SK-N-SH (cell line): Measurements from ENCODE around the gene CNGA2. TPM values are rescaled to one million over a fixed set of nuclear protein-coding genes. Genes with fewer than 3 reads are reported as not detected.

Experiments
- CTCF ChIA-PET: fragments of 300-600, 350-600 bp; formaldehyde crosslinking; extraction: SDS; loops from one replicate; lab custom pipeline; 2021; lab: Yijun Ruan, JAX
- POLR2A ChIA-PET: fragments of 350-600 bp; sonication (Branson Sonifier 250); formaldehyde crosslinking; extraction: SDS; loops from one replicate; lab custom pipeline; 2020; ENCODE audit warnings: antibody characterized with exemption, inconsistent platforms; lab: Yijun Ruan, JAX
- DNase-seq: peaks from one replicate; pipeline ENCODE4 v3.0.0; 2012
- H2AFZ ChIP-seq: fragments of 200-600 bp; sonication (generic); 2 replicates; pipeline ENCODE4 v1.8.1; 2016; ENCODE audit warnings: antibody characterized with exemption, mild to moderate bottlenecking, low read depth
- H3F3A ChIP-seq: fragments of 200-600 bp; sonication (generic); replicated peaks from 2 replicates; pipeline ENCODE3; 2016; ENCODE audit warnings: antibody characterized with exemption, mild to moderate bottlenecking; ENCODE audit not compliant: insufficient read depth
- H3K27ac ChIP-seq, 2 experiments: fragments of 200-500 bp in 1 of 2; fragments of 200-600 bp in 1 of 2; sonication (Bioruptor generic) in 1 of 2; sonication (generic), shearing (Covaris generic) in 1 of 2; 2 replicates each; pipeline versions ENCODE4 v1.5.1 to v1.6.1; 2014 to 2016; ENCODE audit warnings: low read depth in 2 of 2, inconsistent platforms in 1 of 2, low read length in 1 of 2, mild to moderate bottlenecking in 1 of 2, mixed read lengths in 1 of 2
- H3K27me3 ChIP-seq: fragments of 200-600 bp; sonication (generic), shearing (Covaris generic); 2 replicates; pipeline ENCODE4 v1.6.1; 2016; ENCODE audit warnings: mixed run types; ENCODE audit not compliant: insufficient read depth
- H3K36me3 ChIP-seq, 2 experiments: fragments of 200-500 bp in 1 of 2; fragments of 200-600 bp in 1 of 2; sonication (Bioruptor generic) in 1 of 2; sonication (generic) in 1 of 2; replicated peaks in 1 of 2; 2 replicates each; pipeline versions ENCODE3 to v1.5.1; 2014 to 2016; ENCODE audit warnings: low read length in 1 of 2, mild to moderate bottlenecking in 1 of 2; ENCODE audit not compliant: insufficient read depth in 2 of 2, control insufficient read depth in 1 of 2
- H3K4me1 ChIP-seq, 2 experiments: fragments of 200-500 bp in 1 of 2; fragments of 200-600 bp in 1 of 2; sonication (Bioruptor generic) in 1 of 2; sonication (generic), shearing (Covaris generic) in 1 of 2; 2 replicates each; pipeline versions ENCODE4 v1.5.1 to v1.6.1; 2014 to 2016; ENCODE audit warnings: low read depth in 1 of 2, low read length in 1 of 2, mixed run types in 1 of 2; ENCODE audit not compliant: insufficient read depth in 2 of 2, control insufficient read depth in 1 of 2
- H3K4me2 ChIP-seq: fragments of 200-600 bp; sonication (generic), shearing (Covaris generic); 2 replicates; pipeline ENCODE4 v1.6.1; 2017; ENCODE audit warnings: mixed run types
- H3K4me3 ChIP-seq, 2 experiments: fragments of 200-500 bp in 1 of 2; fragments of 200-600 bp in 1 of 2; sonication (Bioruptor generic) in 1 of 2; sonication (generic), shearing (Covaris generic) in 1 of 2; 2 replicates each; pipeline versions ENCODE4 v1.5.1 to v1.8.1; 2014 to 2016; ENCODE audit warnings: low read depth in 2 of 2, inconsistent platforms in 1 of 2, low read length in 1 of 2, mild to moderate bottlenecking in 1 of 2, mixed read lengths in 1 of 2, moderate library complexity in 1 of 2
- H3K79me2 ChIP-seq: fragments of 200-600 bp; sonication (generic); 2 replicates; pipeline ENCODE4 v1.8.1; 2017; ENCODE audit warnings: mild to moderate bottlenecking; ENCODE audit not compliant: insufficient read depth
- H3K9ac ChIP-seq: fragments of 200-600 bp; sonication (generic); 2 replicates; pipeline ENCODE4 v1.6.1; 2017; ENCODE audit warnings: mixed run types
- H3K9me2 ChIP-seq: fragments of 200-600 bp; sonication (generic); 2 replicates; pipeline ENCODE4 v1.6.1; 2017; ENCODE audit warnings: mixed run types
- H3K9me3 ChIP-seq: fragments of 200-600 bp; sonication (generic); 2 replicates; pipeline ENCODE4 v1.6.1; 2017; ENCODE audit warnings: mixed run types, mild to moderate bottlenecking, moderate library complexity
- H4K20me1 ChIP-seq: fragments of 200-600 bp; sonication (generic); 2 replicates; pipeline ENCODE4 v1.6.1; 2017; ENCODE audit warnings: mild to moderate bottlenecking, mixed run types; ENCODE audit not compliant: insufficient read depth
- CHD2 ChIP-seq: fragments of 150-350 bp; IDR thresholded peaks from 2 replicates; pipeline ENCODE4 v1.6.1; 2018; ENCODE audit warnings: low read length; ENCODE audit not compliant: partially characterized antibody
- ELF1 ChIP-seq: IDR thresholded peaks from 2 replicates; pipeline ENCODE4 v1.4.0; 2012
- EP300 ChIP-seq, 2 experiments: IDR thresholded peaks; 2 replicates each; pipeline versions ENCODE4 v1.4.0 to v1.6.1; 2012; ENCODE audit warnings: borderline replicate concordance in 1 of 2, low read depth in 1 of 2, low read length in 1 of 2
- FOSL2 ChIP-seq: IDR thresholded peaks from 2 replicates; pipeline ENCODE4 v1.4.0; 2012; ENCODE audit warnings: low read depth, mild to moderate bottlenecking, moderate library complexity, borderline replicate concordance
- FOXJ3 ChIP-seq: sonication (generic); formaldehyde crosslinking; IDR thresholded peaks from 2 replicates; pipeline ENCODE4 v1.5.1; 2020; ENCODE audit warnings: mild to moderate bottlenecking, missing genetic modification reagents
- FOXM1 ChIP-seq: IDR thresholded peaks from 2 replicates; pipeline ENCODE4 v1.4.0; 2012; ENCODE audit warnings: low read depth, mild to moderate bottlenecking
- GABPA ChIP-seq: IDR thresholded peaks from 2 replicates; pipeline ENCODE4 v1.4.0; 2012; ENCODE audit warnings: low read depth, mild to moderate bottlenecking
- GATA2 ChIP-seq: sonication (generic); formaldehyde crosslinking; IDR thresholded peaks from 2 replicates; pipeline ENCODE4 v1.5.0; 2020; ENCODE audit warnings: mild to moderate bottlenecking, missing genetic modification reagents
- JUND ChIP-seq: IDR thresholded peaks from 2 replicates; pipeline ENCODE4 v1.4.0; 2012
- MXI1 ChIP-seq: IDR thresholded peaks from 2 replicates; pipeline ENCODE4 v1.6.1; 2012; ENCODE audit warnings: mild to moderate bottlenecking, low read depth, low read length, improper control_type of control experiment
- NRF1 ChIP-seq: IDR thresholded peaks from 2 replicates; pipeline ENCODE4 v1.6.1; 2012; ENCODE audit warnings: low read depth, mild to moderate bottlenecking, low read length
- POLR2AphosphoS5 ChIP-seq: IDR thresholded peaks from 2 replicates; pipeline ENCODE4 v1.6.1; 2012; ENCODE audit warnings: low read depth, low read length
- REST ChIP-seq: IDR thresholded peaks from 2 replicates; pipeline ENCODE4 v1.6.1; 2012; ENCODE audit warnings: mild to moderate bottlenecking, low read depth, low read length, moderate library complexity
- RXRA ChIP-seq: IDR thresholded peaks from 2 replicates; pipeline ENCODE4 v1.4.0; 2012; ENCODE audit warnings: low read depth, mild to moderate bottlenecking, borderline replicate concordance
- SIN3A ChIP-seq: IDR thresholded peaks from 2 replicates; pipeline ENCODE4 v1.6.1; 2012; ENCODE audit warnings: low read depth, mild to moderate bottlenecking, low read length, moderate library complexity, borderline replicate concordance
- TEAD4 ChIP-seq: IDR thresholded peaks from 2 replicates; pipeline ENCODE4 v1.4.0; 2012; ENCODE audit warnings: mild to moderate bottlenecking, borderline replicate concordance; ENCODE audit not compliant: insufficient read depth
- USF1 ChIP-seq: IDR thresholded peaks from 2 replicates; pipeline ENCODE4 v1.4.0; 2012; ENCODE audit warnings: low read depth, borderline replicate concordance
- USF2 ChIP-seq: fragments of 150-350 bp; IDR thresholded peaks from 2 replicates; pipeline ENCODE4 v1.6.1; 2017; ENCODE audit warnings: antibody characterized with exemption, low read length, low read depth, borderline replicate concordance
- YY1 ChIP-seq: IDR thresholded peaks from 2 replicates; pipeline ENCODE4 v1.4.0; 2012; ENCODE audit warnings: low read depth, mild to moderate bottlenecking
- ZBTB33 ChIP-seq: IDR thresholded peaks from 2 replicates; pipeline ENCODE4 v1.4.0; 2012; ENCODE audit warnings: low read depth, borderline replicate concordance
- WGBS: methylation state at CpG from one replicate; pipeline ENCODE4 v1.1.6; 2017; ENCODE audit warnings: low lambda C conversion rate; 5-methylcytosine and 5-hydroxymethylcytosine counted together
- polyA plus RNA-seq, 3 experiments: library from polyadenylated mRNA; depleted of rRNA; stranded (reverse); fragments of >200 nt; gene quantifications; 2 replicates each; pipeline ENCODE4 v1.2.3, GENCODE V29; 2012

The CNGA2 gene
- polyA plus RNA-seq, 1 of the 3 experiments (the other 2 are of a cell fraction), result not detected

GRCh38 chrX:151725338-151725614, 9.3 kb upstream of the CNGA2 start:
- TF ChIP-seq MXI1 (no peak), NRF1 (no peak), GATA2 (CRISPR knock-in tag) (no peak), REST (no peak), ELF1 (no peak), TEAD4 (no peak), USF2 (no peak), FOXM1 (no peak), SIN3A (no peak), USF1 (no peak)
- H3K9me3 ChIP-seq, result no peaks in the 10 kb centered on the region
- no peaks in the 10 kb centered on the region for H3K9me2 ChIP-seq
- no peaks in the 10 kb centered on the region for H3K79me2 ChIP-seq
- no peak overlapping the region for H2AFZ ChIP-seq
- no peak overlapping the region for H3K4me3 ChIP-seq
- H3K9ac ChIP-seq, result no peak overlapping the region
- no peaks in the 10 kb centered on the region for H3F3A ChIP-seq
- H3K4me1 ChIP-seq, result no peaks in the 10 kb centered on the region
- ChIA-PET CTCF (interaction anchor here (1.2 to 1.8 kb wide), 2 partner anchors 24 to 28 kb away, joined by 3 to 4 read pairs; no protein-coding TSS in a partner anchor), POLR2A (no interaction called here)
- H3K27me3 ChIP-seq, result peaks cover 29% of the 10 kb centered on the region
- H3K27ac ChIP-seq, result no peak overlapping the region
- H3K4me2 ChIP-seq, result no peak overlapping the region
- WGBS, result no CpG with 5 or more reads among the region's 1 CpG
- DNase-seq, result no peak
- no peaks in the 10 kb centered on the region for H4K20me1 ChIP-seq
- no peaks in the 10 kb centered on the region for H3K36me3 ChIP-seq

GRCh38 chrX:151726751-151727150, 7.8 kb upstream of the CNGA2 start:
- Histone ChIP-seq H3K79me2 (no peaks in the 10 kb centered on the region), H2AFZ (no peak overlapping the region), H3K9me2 (no peaks in the 10 kb centered on the region), H3K4me2 (no peak overlapping the region)
- no CpG with 5 or more reads among the region's 5 CpGs for WGBS
- TF ChIP-seq SIN3A (no peak), POLR2AphosphoS5 (no peak), ELF1 (no peak), ZBTB33 (no peak), CHD2 (no peak), GABPA (no peak), RXRA (no peak), EP300 (IDR thresholded peaks at IDR 0.05; ENCODE audit: borderline replicate concordance in 1 of 2, low read depth in 1 of 2, low read length in 1 of 2) (no peak), FOSL2 (no peak), JUND (no peak), YY1 (no peak), FOXJ3 (CRISPR knock-in tag) (no peak)
- TF ChIP-seq, all 33 proteins: peak for 0
- DNase-seq, result no peak
- Histone ChIP-seq H3K4me3 (no peak overlapping the region), H3K9me3 (no peaks in the 10 kb centered on the region), H3K36me3 (no peaks in the 10 kb centered on the region), H3K4me1 (no peaks in the 10 kb centered on the region), H4K20me1 (no peaks in the 10 kb centered on the region), H3F3A (no peaks in the 10 kb centered on the region), H3K27ac (no peak overlapping the region), H3K27me3 (peaks cover 15% of the 10 kb centered on the region), H3K9ac (no peak overlapping the region)
- POLR2A ChIA-PET, result interaction anchor here (0.6 kb wide), 1 partner anchor 311 kb away, joined by 5 read pairs; no protein-coding TSS in a partner anchor
- CTCF ChIA-PET, result interaction anchor here (1.5 to 1.8 kb wide), 2 partner anchors 23 to 27 kb away, joined by 4 read pairs; no protein-coding TSS in a partner anchor
